Activated T-cell treated with anti-CD3 and anti-CD28 coated beads, Interleukin-2, amount 50 U/mL, for 4 hours (primary cell): ENCODE measurements around the gene BCHE. TPM values are rescaled to one million over a fixed set of nuclear protein-coding genes. Genes with fewer than 3 reads are reported as not detected.

Source experiments
- ATAC-seq, 2 donors: fragments of 200-7000 bp; cut with Tn5 transposase; one replicate each; pipeline ENCODE4 v1.10.0; 2021
- DNase-seq: peaks from one replicate; pipeline ENCODE4 v3.0.0-alpha.2; 2020
- H3K27me3 Mint-ChIP-seq: one replicate; pipeline ENCODE4 v1.8.0; 2021; ENCODE audit warnings: low read depth, mixed read lengths
- H3K36me3 Mint-ChIP-seq: one replicate; pipeline ENCODE4 v1.8.0; 2022; ENCODE audit warnings: mixed read lengths; ENCODE audit not compliant: insufficient read depth
- H3K4me1 Mint-ChIP-seq: one replicate; pipeline ENCODE4 v1.8.0; 2021; ENCODE audit warnings: low read depth, mixed read lengths
- H3K4me3 Mint-ChIP-seq: one replicate; pipeline ENCODE4 v1.8.0; 2021; ENCODE audit warnings: mild to moderate bottlenecking, moderate library complexity, mixed read lengths
- H3K9me3 Mint-ChIP-seq: one replicate; pipeline ENCODE4 v1.8.0; 2021; ENCODE audit warnings: mixed read lengths
- total RNA-seq, 3 donors: library from RNA; stranded (reverse); gene quantifications; one replicate each; pipeline ENCODE4 v1.2.1, GENCODE V29; 2021

Gene BCHE
- not detected for total RNA-seq

DNA sequence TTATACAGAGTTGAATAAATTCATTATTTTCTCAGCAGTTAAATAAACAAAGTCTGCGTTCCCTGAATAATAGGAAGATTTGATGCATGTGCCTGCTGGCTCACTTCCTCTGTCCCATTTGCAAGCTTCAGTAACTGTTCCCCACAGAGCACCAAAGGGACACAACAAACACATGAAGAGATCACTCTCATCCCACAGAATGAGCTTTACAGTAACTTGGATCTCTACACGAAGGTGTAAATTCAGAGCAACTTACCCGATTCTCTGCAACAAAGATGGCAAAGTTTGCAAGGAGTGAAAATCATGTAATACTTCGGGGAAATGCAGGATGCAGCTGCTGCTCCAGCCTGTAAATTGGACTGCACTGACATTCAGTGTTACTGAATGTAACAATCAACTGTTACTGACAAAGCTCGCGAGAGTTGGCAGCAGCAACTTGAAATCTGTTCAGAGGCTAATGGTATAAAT is at the start of gene BCHE:
TSS of gene BCHE (minus strand) at position 366 of the 468 bp plus-strand sequence. CDS start 6,390 bp downstream, outside the sequence.
- ATAC-seq = no peak
- DNase-seq = no peak
- H3K9me3 Mint-ChIP-seq = no peaks in the 10 kb centered on the region
- H3K4me3 Mint-ChIP-seq = no peak within 1 kb of the TSS
- no peaks in the 10 kb centered on the region for H3K36me3 Mint-ChIP-seq
- no peaks in the 10 kb centered on the region for H3K27me3 Mint-ChIP-seq
- H3K4me1 Mint-ChIP-seq = no peaks in the 10 kb centered on the region

DNA sequence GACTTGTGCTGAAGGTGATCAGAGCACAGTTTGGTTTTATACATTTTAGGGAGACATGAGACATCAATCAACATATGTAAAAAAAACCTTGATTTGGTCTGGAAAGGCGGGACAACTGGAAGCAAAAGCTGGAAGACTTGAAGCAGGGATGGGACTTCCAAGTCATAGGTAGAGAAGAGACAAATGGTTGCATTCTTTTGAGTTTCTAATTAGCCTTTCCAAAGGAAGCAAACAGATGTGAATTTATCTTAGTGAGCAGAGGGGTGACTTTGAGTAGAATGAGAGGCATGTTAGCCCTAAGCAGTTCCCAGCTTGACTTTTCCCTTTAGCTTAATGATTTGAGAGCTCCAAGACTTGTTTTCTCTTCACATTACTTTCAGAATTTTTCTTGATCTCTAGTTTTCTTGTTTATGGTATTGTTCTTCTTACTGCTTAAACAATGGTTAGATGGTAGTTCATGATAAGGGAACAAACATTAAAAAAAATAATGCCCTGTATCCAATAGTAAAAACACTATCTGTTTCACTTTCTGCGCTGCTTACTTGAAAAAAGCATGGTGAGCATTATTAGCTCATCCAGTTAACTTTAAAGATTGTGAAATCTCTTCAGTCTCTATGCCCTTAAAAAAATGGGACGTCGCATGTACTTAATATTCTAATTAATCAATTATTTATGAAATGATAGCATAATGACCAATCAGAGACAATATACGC is 48.5 kb upstream of the BCHE start:
- H3K4me1 Mint-ChIP-seq = no peaks in the 10 kb centered on the region
- no peaks in the 10 kb centered on the region for H3K27me3 Mint-ChIP-seq
- H3K9me3 Mint-ChIP-seq = peaks cover 4% of the 10 kb centered on the region
- no peaks in the 10 kb centered on the region for H3K36me3 Mint-ChIP-seq
- H3K4me3 Mint-ChIP-seq = no peak overlapping the region
- no peak for DNase-seq
- no peak for ATAC-seq

GRCh38 chr3:165884518-165884917 is 47.3 kb upstream of the BCHE start:
- Mint-ChIP-seq H3K4me1 (no peaks in the 10 kb centered on the region), H3K36me3 (no peaks in the 10 kb centered on the region), H3K9me3 (peaks cover 4% of the 10 kb centered on the region), H3K27me3 (no peaks in the 10 kb centered on the region), H3K4me3 (no peak overlapping the region)
- ATAC-seq (no peak), DNase-seq (no peak)

- Mint-ChIP-seq H3K4me1 (no peaks in the 10 kb centered on the region), H3K4me3 (no peak overlapping the region), H3K36me3 (no peaks in the 10 kb centered on the region), H3K9me3 (peaks cover 4% of the 10 kb centered on the region), H3K27me3 (no peaks in the 10 kb centered on the region)
- DNase-seq = no peak
- ATAC-seq = no peak
Observed at GRCh38 chr3:165883863-165884478, 46.7 kb upstream of the BCHE start.

DNA sequence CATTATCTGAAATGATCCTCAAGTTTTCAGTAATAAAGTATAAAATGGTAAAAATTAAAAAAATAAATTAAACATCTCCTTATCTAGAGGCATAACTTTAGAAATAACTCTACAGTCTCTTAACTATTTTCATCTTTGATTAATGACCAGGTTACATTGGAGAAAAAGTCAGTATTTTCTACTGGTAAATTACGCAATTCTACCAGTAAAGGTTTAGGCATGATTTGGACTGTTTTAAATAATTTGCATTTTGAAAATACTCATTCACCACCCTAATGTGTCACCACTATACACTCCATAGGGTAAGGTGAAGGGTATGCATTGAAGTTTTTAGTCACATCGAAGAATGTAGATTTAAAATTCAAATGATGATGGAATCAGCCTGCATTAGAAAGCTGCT is 45.9 kb upstream of the BCHE start:
- no peak for DNase-seq
- Mint-ChIP-seq H3K4me3 (no peak overlapping the region), H3K4me1 (no peaks in the 10 kb centered on the region), H3K27me3 (no peaks in the 10 kb centered on the region), H3K36me3 (no peaks in the 10 kb centered on the region), H3K9me3 (peaks cover 4% of the 10 kb centered on the region)
- ATAC-seq = no peak

DNA sequence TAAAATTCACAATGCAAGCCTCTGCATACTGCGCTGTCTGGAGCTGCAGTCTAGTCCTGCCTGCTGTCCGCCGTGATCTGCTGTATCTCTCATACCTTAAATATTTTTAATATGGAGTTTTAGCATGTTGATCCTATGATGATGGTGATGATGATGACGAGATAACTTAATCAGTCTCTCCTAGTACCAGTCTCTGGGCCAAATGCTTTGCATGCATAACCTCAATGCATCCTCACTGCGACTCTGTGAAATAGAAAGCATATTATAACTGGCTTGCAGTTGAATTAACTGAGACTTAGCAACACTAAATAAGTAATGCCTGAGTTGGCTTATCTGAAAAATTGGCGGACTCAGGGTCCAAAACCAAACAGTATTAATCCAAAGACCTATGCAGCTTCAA is 38.4 kb upstream of the BCHE start:
- no peaks in the 10 kb centered on the region for H3K4me1 Mint-ChIP-seq
- ATAC-seq = no peak
- peaks cover 7% of the 10 kb centered on the region for H3K9me3 Mint-ChIP-seq
- H3K4me3 Mint-ChIP-seq = no peak overlapping the region
- DNase-seq = no peak
- no peaks in the 10 kb centered on the region for H3K27me3 Mint-ChIP-seq
- H3K36me3 Mint-ChIP-seq = no peaks in the 10 kb centered on the region

DNA sequence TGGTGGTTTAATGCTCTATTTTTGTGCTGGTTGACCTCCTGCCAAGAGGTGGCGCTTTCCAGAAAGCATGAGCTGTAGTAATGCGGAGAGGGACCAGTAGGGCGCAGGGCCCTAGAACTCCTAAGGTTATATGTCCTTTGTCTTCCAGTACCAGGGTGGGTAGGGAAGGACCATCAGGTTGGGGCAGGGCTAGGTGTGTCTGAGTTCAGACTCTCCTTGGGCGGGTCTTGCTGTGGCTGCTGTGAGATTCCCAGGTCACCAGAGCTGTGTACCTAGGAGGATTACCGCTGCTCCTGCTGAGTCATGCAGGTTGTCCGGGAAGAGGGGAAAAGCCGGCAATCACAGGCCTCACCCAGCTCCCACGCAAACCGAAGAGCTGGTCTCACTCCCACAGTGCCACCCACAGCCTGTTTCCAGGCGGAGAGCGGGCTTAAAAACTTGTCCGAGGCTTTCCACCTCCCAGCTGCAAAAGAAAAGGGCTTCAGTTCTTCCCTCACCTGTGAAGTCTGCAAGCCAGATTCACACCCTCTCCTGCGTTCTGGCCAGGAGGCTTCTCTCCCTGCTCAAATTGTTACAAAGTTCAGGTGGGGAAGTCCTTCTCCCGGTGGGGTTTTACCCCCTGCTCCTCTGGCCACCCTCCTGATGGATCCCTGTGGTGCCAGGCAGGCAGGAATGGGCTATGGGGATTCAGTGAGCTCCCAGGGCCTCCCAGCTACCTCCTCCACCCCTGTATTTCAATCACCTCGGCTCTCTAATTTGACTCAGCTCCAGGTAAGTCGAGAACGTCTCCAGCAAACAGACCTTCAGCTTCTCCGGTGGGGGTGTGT is 37.7 kb upstream of the BCHE start:
- no peak overlapping the region for H3K4me3 Mint-ChIP-seq
- ATAC-seq (no peak), DNase-seq (no peak)
- H3K36me3 Mint-ChIP-seq = no peaks in the 10 kb centered on the region
- peaks cover 7% of the 10 kb centered on the region for H3K9me3 Mint-ChIP-seq
- H3K27me3 Mint-ChIP-seq = no peaks in the 10 kb centered on the region
- H3K4me1 Mint-ChIP-seq = no peaks in the 10 kb centered on the region

DNA sequence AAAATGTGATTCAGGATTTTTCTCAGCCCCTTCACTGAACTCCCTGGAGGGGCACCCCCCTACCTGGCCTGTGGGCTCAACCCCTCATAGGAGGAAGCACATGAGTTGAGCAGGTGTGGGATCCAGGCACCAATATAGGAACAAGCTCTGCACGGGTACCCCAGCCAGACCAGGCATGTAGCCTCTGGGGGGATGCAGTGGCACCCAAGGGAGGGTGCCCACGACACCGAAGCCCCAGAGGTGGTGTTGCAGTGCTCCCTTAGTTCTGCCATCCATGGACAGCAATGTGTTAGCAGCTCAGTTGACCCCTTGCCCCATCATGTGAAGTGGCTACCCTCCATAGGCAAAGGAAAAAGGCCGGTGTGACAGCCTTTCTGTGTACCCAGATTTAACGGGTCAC is 30.9 kb upstream of the BCHE start:
- H3K27me3 Mint-ChIP-seq = no peaks in the 10 kb centered on the region
- peaks cover 11% of the 10 kb centered on the region for H3K9me3 Mint-ChIP-seq
- no peaks in the 10 kb centered on the region for H3K4me1 Mint-ChIP-seq
- DNase-seq (no peak), ATAC-seq (no peak)
- no peaks in the 10 kb centered on the region for H3K36me3 Mint-ChIP-seq
- H3K4me3 Mint-ChIP-seq = no peak overlapping the region

GRCh38 chr3:165859061-165859460 is 21.8 kb upstream of the BCHE start:
- ATAC-seq = no peak
- no peaks in the 10 kb centered on the region for H3K4me1 Mint-ChIP-seq
- no peak for DNase-seq
- no peak overlapping the region for H3K4me3 Mint-ChIP-seq
- H3K36me3 Mint-ChIP-seq = no peaks in the 10 kb centered on the region
- no peaks in the 10 kb centered on the region for H3K9me3 Mint-ChIP-seq
- no peaks in the 10 kb centered on the region for H3K27me3 Mint-ChIP-seq

DNA sequence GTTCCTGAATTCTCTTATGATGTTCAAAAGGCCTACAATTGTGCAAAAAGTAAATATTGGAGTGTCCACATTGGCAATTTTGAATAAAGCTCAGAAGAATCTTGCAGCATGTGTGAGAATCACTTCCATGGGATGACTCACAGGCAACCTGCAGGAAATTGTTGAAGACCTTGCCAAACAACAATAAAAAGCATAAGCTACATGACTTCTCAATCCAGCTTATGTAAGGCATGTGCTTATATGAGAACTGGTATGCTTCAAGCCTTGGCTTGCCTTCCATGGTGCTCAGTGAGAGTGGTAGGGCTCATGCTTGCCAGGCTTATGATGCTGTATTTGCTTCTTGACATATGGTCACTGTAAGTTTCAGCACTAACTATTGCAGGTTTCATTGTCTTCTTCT is 18.4 kb upstream of the BCHE start:
- Mint-ChIP-seq H3K36me3 (no peaks in the 10 kb centered on the region), H3K27me3 (no peaks in the 10 kb centered on the region), H3K4me3 (no peak overlapping the region), H3K9me3 (no peaks in the 10 kb centered on the region), H3K4me1 (no peaks in the 10 kb centered on the region)
- DNase-seq = no peak
- no peak for ATAC-seq

GRCh38 chr3:165854696-165855095 is 17.5 kb upstream of the BCHE start:
- Mint-ChIP-seq H3K4me3 (no peak overlapping the region), H3K27me3 (no peaks in the 10 kb centered on the region), H3K4me1 (no peaks in the 10 kb centered on the region), H3K9me3 (no peaks in the 10 kb centered on the region), H3K36me3 (no peaks in the 10 kb centered on the region)
- no peak for DNase-seq
- ATAC-seq = no peak

GRCh38 chr3:165852711-165853110 is 15.5 kb upstream of the BCHE start:
- Mint-ChIP-seq H3K27me3 (no peaks in the 10 kb centered on the region), H3K4me1 (no peaks in the 10 kb centered on the region), H3K9me3 (peaks cover 3% of the 10 kb centered on the region), H3K4me3 (no peak overlapping the region), H3K36me3 (no peaks in the 10 kb centered on the region)
- ATAC-seq = no peak
- DNase-seq = no peak

DNA sequence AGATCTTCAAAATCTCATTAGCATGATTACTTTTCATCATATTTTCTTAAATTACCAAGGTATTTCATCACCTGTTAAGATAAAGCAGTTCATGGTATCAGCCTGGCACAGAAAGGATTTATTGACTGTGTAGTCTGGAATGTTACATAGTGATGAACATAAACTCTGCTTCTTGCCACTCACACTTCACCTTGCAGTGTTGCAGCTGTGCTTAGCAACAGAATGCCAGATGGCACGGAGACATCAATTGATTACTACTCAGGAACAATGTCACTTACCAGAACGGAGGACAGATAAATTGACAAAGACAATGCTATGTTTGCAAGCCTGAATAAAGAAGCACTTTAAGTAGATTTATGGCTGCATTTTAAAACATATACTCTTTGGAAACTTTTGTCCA is 15.0 kb upstream of the BCHE start:
- ATAC-seq (no peak), DNase-seq (no peak)
- Mint-ChIP-seq H3K27me3 (no peaks in the 10 kb centered on the region), H3K36me3 (no peaks in the 10 kb centered on the region), H3K9me3 (peaks cover 3% of the 10 kb centered on the region), H3K4me3 (no peak overlapping the region), H3K4me1 (no peaks in the 10 kb centered on the region)

GRCh38 chr3:165846056-165846455 is 8.8 kb upstream of the BCHE start:
- Mint-ChIP-seq H3K27me3 (no peaks in the 10 kb centered on the region), H3K4me1 (no peaks in the 10 kb centered on the region), H3K9me3 (peaks cover 3% of the 10 kb centered on the region), H3K36me3 (no peaks in the 10 kb centered on the region), H3K4me3 (no peak overlapping the region)
- no peak for ATAC-seq
- DNase-seq = no peak
